Parathyroid adenoma (tissue), 2 donors: ENCODE results near the gene STK11.

ENCODE experiments used
- H2AFZ ChIP-seq: fragments of 300-600 bp; sonication (generic); one replicate; pipeline ENCODE4 v1.7.0; 2017; ENCODE audit warnings: antibody characterized with exemption, mild to moderate bottlenecking
- H3K27ac ChIP-seq: fragments of 300-600 bp; sonication (generic); one replicate; pipeline ENCODE4 v1.7.0; 2017
- H3K27me3 ChIP-seq: fragments of 300-600 bp; sonication (generic); one replicate; pipeline ENCODE4 v1.7.0; 2017; ENCODE audit warnings: low read length; ENCODE audit not compliant: control insufficient read depth, insufficient read depth
- H3K36me3 ChIP-seq: fragments of 300-600 bp; sonication (generic); one replicate; pipeline ENCODE4 v1.7.0; 2017; ENCODE audit warnings: low read length; ENCODE audit not compliant: control insufficient read depth, insufficient read depth
- H3K4me1 ChIP-seq: fragments of 300-600 bp; sonication (generic); one replicate; pipeline ENCODE4 v1.7.0; 2017; ENCODE audit warnings: control low read depth
- H3K4me2 ChIP-seq: fragments of 300-600 bp; sonication (generic); one replicate; pipeline ENCODE4 v1.7.0; 2017; ENCODE audit warnings: low read length
- H3K4me3 ChIP-seq: fragments of 300-600 bp; sonication (generic); one replicate; pipeline ENCODE4 v1.7.0; 2017; ENCODE audit warnings: low read depth, low read length
- H3K79me2 ChIP-seq: fragments of 300-600 bp; sonication (generic); one replicate; pipeline ENCODE4 v1.7.0; 2017; ENCODE audit warnings: control low read depth
- H3K9ac ChIP-seq: fragments of 300-600 bp; sonication (generic); one replicate; pipeline ENCODE4 v1.7.0; 2017; ENCODE audit warnings: mild to moderate bottlenecking
- H3K9me3 ChIP-seq: fragments of 300-600 bp; sonication (generic); one replicate; pipeline ENCODE4 v1.7.0; 2017; ENCODE audit warnings: low read length; ENCODE audit not compliant: control insufficient read depth
- TF ChIP-seq, protein P1 (sequence below): fragments of 300-600 bp; sonication (generic); IDR thresholded peaks from one replicate; pipeline ENCODE4 v1.7.0; 2017; ENCODE audit warnings: antibody characterized with exemption, mild to moderate bottlenecking
- donor health status: primary hyperparathyroidism.

STK11 gene

DNA sequence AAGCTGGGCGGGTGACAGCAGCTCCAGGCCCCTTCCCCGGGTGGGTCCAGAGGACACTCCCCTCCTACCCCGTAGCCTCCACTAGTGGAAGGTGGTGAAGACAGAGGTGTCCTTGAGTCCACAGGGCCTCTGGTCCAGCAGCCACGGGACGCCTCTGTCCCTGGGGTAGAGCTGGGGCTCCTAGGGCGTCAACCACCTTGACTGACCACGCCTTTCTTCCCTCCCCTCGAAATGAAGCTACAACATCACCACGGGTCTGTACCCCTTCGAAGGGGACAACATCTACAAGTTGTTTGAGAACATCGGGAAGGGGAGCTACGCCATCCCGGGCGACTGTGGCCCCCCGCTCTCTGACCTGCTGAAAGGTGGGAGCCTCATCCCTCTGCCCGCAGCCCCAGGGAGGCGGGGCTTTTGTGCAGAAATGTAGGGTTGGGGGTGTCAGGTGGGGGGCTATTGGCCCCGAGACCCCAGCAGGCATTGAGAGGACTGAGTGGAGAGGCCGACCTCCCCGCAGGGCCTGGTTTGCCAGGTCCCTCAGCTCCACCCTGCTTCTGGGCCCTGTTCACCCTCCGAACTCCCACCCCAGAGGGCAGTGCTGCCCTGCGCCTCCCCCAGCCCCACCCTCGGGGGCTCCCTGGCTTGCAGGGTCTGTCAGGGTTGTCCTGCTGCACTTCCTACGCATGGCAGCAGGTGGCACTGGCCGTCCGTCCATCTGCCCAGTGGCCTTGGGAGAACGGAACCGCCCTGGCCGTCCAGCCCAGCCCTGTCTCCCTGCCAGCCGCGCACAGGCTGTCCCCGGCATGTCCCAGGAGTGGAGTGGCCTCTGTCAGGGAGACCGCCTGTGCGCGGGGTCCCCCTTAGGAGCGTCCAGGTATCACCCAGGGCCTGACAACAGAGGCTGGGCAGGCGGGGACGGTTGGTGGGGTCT lies 15.7 kb downstream of the STK11 start:
- Histone ChIP-seq H3K9me3 (no peaks in the 10 kb centered on the region), H3K4me2 (no peak overlapping the region), H3K9ac (no peak overlapping the region), H2AFZ (no peak overlapping the region), H3K79me2 (peaks cover 67% of the 10 kb centered on the region), H3K27ac (no peak overlapping the region), H3K27me3 (no peaks in the 10 kb centered on the region), H3K36me3 (no peaks in the 10 kb centered on the region), H3K4me1 (no peaks in the 10 kb centered on the region), H3K4me3 (no peak overlapping the region)
- TF ChIP-seq, protein P1, sequence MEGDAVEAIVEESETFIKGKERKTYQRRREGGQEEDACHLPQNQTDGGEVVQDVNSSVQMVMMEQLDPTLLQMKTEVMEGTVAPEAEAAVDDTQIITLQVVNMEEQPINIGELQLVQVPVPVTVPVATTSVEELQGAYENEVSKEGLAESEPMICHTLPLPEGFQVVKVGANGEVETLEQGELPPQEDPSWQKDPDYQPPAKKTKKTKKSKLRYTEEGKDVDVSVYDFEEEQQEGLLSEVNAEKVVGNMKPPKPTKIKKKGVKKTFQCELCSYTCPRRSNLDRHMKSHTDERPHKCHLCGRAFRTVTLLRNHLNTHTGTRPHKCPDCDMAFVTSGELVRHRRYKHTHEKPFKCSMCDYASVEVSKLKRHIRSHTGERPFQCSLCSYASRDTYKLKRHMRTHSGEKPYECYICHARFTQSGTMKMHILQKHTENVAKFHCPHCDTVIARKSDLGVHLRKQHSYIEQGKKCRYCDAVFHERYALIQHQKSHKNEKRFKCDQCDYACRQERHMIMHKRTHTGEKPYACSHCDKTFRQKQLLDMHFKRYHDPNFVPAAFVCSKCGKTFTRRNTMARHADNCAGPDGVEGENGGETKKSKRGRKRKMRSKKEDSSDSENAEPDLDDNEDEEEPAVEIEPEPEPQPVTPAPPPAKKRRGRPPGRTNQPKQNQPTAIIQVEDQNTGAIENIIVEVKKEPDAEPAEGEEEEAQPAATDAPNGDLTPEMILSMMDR, result peak; percentile 84

DNA sequence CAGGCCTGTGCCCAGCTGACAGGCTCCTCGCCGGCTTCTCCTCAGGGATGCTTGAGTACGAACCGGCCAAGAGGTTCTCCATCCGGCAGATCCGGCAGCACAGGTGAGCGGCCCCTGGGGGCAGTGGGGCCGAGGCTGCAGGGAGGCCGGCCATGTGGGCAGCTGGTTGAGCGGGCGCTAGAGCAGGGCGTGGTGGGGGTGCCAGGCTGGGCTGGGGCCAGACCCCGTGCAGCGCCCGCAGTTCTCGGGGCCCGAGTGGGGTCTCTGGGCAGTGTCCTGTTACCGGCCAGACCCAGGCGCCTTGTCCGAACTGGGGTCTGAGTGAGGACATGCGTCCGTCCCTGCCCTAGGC lies 16.3 kb downstream of the STK11 start:
- no peak overlapping the region for H3K27ac ChIP-seq
- no peaks in the 10 kb centered on the region for H3K4me1 ChIP-seq
- H3K4me3 ChIP-seq, result no peak overlapping the region
- H3K4me2 ChIP-seq, result no peak overlapping the region
- H3K79me2 ChIP-seq, result peaks cover 64% of the 10 kb centered on the region
- TF ChIP-seq, protein P1, result no peak
- H3K9me3 ChIP-seq, result no peaks in the 10 kb centered on the region
- no peaks in the 10 kb centered on the region for H3K27me3 ChIP-seq
- no peak overlapping the region for H3K9ac ChIP-seq
- no peak overlapping the region for H2AFZ ChIP-seq
- no peaks in the 10 kb centered on the region for H3K36me3 ChIP-seq

DNA sequence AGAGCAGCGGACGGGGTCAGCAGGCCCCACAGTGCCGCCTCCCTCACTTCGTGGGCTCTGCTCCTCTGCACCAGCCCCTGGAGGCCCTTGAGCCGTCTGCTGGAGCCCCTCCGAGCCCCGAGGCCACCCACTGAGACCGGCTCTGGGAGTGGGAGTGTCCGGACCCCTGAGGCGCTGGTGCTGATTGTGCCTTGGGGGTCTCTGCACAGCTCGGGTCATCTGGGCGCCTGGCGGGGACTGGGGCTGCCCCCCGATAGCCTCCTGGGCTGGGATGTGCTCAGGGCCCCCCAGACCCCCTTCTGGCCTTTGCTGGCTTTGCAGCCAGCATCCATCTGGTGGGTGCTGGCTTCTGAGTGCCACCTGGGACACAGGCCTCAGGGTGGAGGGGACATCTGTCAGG lies 16.8 kb downstream of the STK11 start:
- TF ChIP-seq, protein P1, result no peak
- no peak overlapping the region for H2AFZ ChIP-seq
- no peaks in the 10 kb centered on the region for H3K9me3 ChIP-seq
- H3K36me3 ChIP-seq, result no peaks in the 10 kb centered on the region
- no peak overlapping the region for H3K4me2 ChIP-seq
- no peak overlapping the region for H3K27ac ChIP-seq
- no peak overlapping the region for H3K9ac ChIP-seq
- H3K79me2 ChIP-seq, result peaks cover 60% of the 10 kb centered on the region
- no peaks in the 10 kb centered on the region for H3K4me1 ChIP-seq
- no peaks in the 10 kb centered on the region for H3K27me3 ChIP-seq
- no peak overlapping the region for H3K4me3 ChIP-seq

DNA sequence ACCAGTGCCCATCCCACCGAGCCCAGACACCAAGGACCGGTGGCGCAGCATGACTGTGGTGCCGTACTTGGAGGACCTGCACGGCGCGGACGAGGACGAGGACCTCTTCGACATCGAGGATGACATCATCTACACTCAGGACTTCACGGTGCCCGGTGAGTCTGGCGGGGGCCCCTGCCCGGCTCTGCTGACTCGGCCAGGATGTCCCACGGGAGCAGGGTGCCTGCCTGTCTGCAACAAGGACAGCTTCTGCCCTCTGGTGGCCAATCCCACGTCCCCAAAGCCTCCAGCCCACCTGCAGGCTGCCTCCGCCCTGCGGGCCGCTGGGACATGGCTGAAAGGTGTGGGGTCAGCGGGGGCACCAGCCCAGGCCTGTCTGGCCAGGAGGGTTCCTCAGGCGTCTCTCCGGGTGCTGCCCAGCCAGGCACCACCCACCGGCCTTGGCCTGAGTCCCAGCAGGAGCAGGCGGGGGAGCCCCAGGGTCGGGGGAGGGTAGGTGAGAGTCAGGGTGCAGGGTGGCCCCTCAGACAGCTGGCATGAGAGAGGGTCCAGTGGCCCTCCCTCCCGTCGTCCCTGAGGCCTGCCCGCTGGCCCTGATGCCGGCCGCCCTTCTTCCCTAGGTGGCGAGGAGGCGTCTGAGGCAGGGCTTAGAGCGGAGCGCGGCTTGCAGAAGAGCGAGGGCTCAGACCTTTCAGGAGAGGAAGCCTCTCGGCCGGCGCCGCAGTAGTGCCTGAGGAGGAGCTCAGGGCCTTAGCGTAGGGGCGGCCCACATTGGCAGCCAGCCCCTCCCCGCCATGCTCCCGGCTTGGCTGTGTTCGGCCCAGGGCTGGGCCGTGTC lies 17.7 kb downstream of the STK11 start:
- H3K9me3 ChIP-seq, result no peaks in the 10 kb centered on the region
- no peak overlapping the region for H3K4me3 ChIP-seq
- no peaks in the 10 kb centered on the region for H3K27me3 ChIP-seq
- H3K9ac ChIP-seq, result no peak overlapping the region
- TF ChIP-seq, protein P1, result peak; percentile 29
- H3K79me2 ChIP-seq, result peaks cover 52% of the 10 kb centered on the region
- no peak overlapping the region for H2AFZ ChIP-seq
- no peak overlapping the region for H3K4me2 ChIP-seq
- no peak overlapping the region for H3K27ac ChIP-seq
- no peaks in the 10 kb centered on the region for H3K36me3 ChIP-seq
- no peaks in the 10 kb centered on the region for H3K4me1 ChIP-seq
